Endothelial cell (in vitro differentiated cells): Measurements from ENCODE around the gene CRYBG1. TPM values are rescaled to one million over a fixed set of nuclear protein-coding genes. Genes with fewer than 3 reads are reported as not detected.
A peak's percentile ranks its signal among the peaks of the same experiment; 100 is the strongest.

Experiments used
- DNase-seq: peaks from one replicate; pipeline ENCODE4 v3.0.0; 2021; ENCODE audit warnings: low spot score
- H3K27ac Mint-ChIP-seq: one replicate; pipeline ENCODE4 v1.8.0; 2021; ENCODE audit warnings: mixed read lengths, inconsistent platforms; ENCODE audit not compliant: unreplicated experiment
- H3K27me3 Mint-ChIP-seq: one replicate; pipeline ENCODE4 v1.8.0; 2021; ENCODE audit warnings: mild to moderate bottlenecking, moderate library complexity, mixed read lengths, inconsistent platforms; ENCODE audit not compliant: unreplicated experiment
- H3K36me3 Mint-ChIP-seq: one replicate; pipeline ENCODE4 v1.8.0; 2021; ENCODE audit warnings: mild to moderate bottlenecking, low read depth, mixed read lengths, inconsistent platforms; ENCODE audit not compliant: unreplicated experiment
- H3K4me1 Mint-ChIP-seq: one replicate; pipeline ENCODE4 v1.8.0; 2021; ENCODE audit warnings: mild to moderate bottlenecking, mixed read lengths, inconsistent platforms; ENCODE audit not compliant: unreplicated experiment
- H3K4me3 Mint-ChIP-seq: one replicate; pipeline ENCODE4 v1.8.0; 2021; ENCODE audit warnings: mild to moderate bottlenecking, mixed read lengths, inconsistent platforms; ENCODE audit not compliant: unreplicated experiment
- H3K9me3 Mint-ChIP-seq: one replicate; pipeline ENCODE4 v1.8.0; 2021; ENCODE audit warnings: mixed read lengths, inconsistent platforms; ENCODE audit not compliant: unreplicated experiment
- total RNA-seq: library from RNA; stranded (reverse); fragmentation: NEBNext Ultra II Directional; extraction: Animal tissue kit (Norgen Biotek cat#: 25700); gene quantifications from one replicate; pipeline ENCODE4 v1.2.1, GENCODE V29; 2021; ENCODE audit not compliant: unreplicated experiment
- TF ChIP-seq, protein P1 (sequence below): fragments of 200-600 bp; sonication (generic); IDR thresholded peaks from one replicate; pipeline ENCODE4 v1.5.0; 2021; ENCODE audit warnings: antibody characterized with exemption; ENCODE audit not compliant: unreplicated experiment

The CRYBG1 gene
- total RNA-seq, 1 donor from 2014 or later = 0.08 TPM

DNA sequence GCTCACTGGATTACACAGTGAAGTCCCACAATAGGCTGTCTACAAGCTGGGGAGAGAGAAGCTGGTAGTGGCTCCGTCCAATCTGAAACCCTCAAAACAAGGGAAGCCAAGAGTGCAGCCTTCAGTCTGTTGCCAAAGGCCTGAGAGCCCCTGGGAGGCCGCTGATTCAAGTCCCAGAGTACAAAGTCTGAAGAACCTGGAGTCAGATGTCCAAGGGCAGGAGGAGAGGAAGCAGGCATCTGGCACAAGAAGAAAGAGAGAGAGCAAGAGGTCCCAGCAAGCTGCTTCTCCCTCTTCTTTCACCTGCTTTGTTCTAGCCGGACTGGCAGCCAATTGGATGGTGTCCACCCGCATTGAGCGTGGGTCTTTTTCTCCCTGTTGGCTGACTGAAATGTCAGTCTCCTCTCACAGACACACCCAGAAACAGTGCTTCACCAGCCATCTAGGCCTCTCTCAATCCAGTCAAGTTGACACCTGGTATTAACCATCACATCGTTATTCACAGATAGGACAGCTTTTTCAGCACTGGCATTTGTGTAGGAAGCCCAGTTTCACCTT is 51.2 kb downstream of the CRYBG1 start:
- TF ChIP-seq, protein P1, sequence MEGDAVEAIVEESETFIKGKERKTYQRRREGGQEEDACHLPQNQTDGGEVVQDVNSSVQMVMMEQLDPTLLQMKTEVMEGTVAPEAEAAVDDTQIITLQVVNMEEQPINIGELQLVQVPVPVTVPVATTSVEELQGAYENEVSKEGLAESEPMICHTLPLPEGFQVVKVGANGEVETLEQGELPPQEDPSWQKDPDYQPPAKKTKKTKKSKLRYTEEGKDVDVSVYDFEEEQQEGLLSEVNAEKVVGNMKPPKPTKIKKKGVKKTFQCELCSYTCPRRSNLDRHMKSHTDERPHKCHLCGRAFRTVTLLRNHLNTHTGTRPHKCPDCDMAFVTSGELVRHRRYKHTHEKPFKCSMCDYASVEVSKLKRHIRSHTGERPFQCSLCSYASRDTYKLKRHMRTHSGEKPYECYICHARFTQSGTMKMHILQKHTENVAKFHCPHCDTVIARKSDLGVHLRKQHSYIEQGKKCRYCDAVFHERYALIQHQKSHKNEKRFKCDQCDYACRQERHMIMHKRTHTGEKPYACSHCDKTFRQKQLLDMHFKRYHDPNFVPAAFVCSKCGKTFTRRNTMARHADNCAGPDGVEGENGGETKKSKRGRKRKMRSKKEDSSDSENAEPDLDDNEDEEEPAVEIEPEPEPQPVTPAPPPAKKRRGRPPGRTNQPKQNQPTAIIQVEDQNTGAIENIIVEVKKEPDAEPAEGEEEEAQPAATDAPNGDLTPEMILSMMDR = no peak
- Mint-ChIP-seq H3K27ac (no peak overlapping the region), H3K36me3 (no peaks in the 10 kb centered on the region), H3K9me3 (no peaks in the 10 kb centered on the region), H3K4me1 (no peaks in the 10 kb centered on the region), H3K27me3 (peaks cover 5% of the 10 kb centered on the region), H3K4me3 (no peak overlapping the region)
- no peak for DNase-seq

DNA sequence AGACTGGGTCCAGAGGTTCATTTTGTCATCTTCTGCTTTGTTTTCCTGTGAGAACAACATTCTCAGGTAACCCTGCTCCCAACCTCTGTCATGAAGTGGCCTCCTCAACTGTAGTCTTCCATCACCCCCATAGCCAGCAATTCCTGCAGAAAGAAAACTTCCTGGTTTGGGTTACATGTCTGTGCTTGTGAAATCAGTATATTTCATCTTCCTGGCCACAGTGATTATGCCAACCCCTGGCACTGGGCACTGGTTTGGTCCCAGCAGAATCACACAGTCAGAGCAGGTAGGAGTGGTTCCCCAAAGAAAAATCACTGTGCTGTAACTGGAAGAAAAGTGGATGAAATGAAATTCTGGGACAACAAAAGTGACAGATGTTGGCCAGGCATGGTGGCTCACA is 52.5 kb downstream of the CRYBG1 start:
- no peak for DNase-seq
- H3K4me1 Mint-ChIP-seq = no peaks in the 10 kb centered on the region
- peaks cover 5% of the 10 kb centered on the region for H3K27me3 Mint-ChIP-seq
- TF ChIP-seq, protein P1 = no peak
- no peaks in the 10 kb centered on the region for H3K36me3 Mint-ChIP-seq
- no peak overlapping the region for H3K4me3 Mint-ChIP-seq
- H3K27ac Mint-ChIP-seq = no peak overlapping the region
- H3K9me3 Mint-ChIP-seq = no peaks in the 10 kb centered on the region

DNA sequence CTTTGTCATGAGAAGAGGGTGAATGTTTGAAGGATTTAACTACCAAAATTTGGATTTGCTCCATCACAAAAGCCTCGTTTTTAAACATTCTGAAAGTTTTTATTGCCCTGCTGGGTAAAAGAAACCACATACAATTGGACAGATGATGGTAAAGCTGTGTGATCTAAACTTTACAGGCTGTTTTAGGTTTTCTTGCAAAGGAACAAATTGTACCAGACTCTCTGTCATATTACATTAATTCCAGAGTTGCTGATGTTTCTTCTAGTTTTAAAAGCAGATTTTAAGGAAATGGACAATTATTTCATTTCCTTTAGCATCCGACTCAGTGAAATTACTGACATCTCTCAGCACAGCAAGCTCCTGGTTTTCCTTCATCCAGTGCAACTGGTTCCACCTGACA is 53.2 kb downstream of the CRYBG1 start:
- Mint-ChIP-seq H3K4me3 (no peak overlapping the region), H3K4me1 (no peaks in the 10 kb centered on the region), H3K27me3 (peaks cover 5% of the 10 kb centered on the region), H3K27ac (no peak overlapping the region), H3K9me3 (no peaks in the 10 kb centered on the region), H3K36me3 (no peaks in the 10 kb centered on the region)
- no peak for DNase-seq
- TF ChIP-seq, protein P1 = no peak

DNA sequence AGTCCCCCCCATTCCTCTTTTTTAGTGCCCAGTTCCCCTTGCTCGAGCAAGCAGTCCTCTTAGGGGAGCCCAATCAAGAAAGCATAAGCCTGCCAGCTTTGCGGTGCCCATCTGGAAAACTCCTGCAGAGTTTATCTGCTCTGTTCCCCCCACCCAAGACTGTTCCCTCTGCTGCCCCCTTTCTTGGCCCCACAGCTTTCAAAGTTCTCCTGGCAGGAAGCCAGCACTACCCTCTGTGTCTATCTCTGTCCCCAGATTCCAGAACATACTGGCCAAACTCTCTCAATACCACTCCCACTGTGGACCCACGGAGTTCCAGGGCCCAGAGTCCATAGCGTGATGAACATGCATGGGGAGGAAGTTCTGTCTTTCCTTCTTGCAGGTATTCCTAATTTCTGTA is 55.4 kb downstream of the CRYBG1 start:
- H3K4me3 Mint-ChIP-seq = no peak overlapping the region
- TF ChIP-seq, protein P1 = no peak
- no peaks in the 10 kb centered on the region for H3K36me3 Mint-ChIP-seq
- H3K9me3 Mint-ChIP-seq = no peaks in the 10 kb centered on the region
- DNase-seq = no peak
- H3K27me3 Mint-ChIP-seq = no peaks in the 10 kb centered on the region
- H3K27ac Mint-ChIP-seq = no peak overlapping the region
- peaks cover 2% of the 10 kb centered on the region for H3K4me1 Mint-ChIP-seq

DNA sequence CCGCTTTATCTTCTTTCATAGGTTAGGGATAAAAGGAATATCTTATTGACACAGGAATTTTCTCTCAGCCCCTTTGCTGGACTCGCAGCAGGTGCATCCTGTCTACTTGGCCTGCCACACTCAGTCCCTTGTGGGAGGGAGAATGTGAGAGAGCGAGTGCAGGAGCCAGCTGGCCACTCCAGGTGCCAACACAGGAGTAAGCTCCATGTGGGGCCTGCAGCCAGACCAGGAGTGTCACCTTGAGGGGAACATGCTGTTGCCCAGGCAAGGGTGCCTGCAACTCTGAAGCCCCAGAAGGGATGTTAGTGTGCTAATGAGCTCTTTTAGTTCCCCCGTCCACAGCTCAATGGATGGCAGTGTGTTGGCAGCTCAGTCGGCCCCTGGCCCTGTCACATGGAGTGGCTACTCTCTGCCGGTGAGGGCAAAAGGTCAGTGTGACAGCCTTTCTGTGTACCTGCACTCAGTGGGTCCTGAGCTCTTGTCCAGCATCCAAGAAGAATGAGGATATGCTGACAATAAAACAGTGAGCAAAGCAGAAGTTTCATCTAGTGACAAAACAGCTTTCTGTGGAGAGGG is 57.1 kb downstream of the CRYBG1 start:
- H3K4me3 Mint-ChIP-seq = no peak overlapping the region
- peaks cover 4% of the 10 kb centered on the region for H3K4me1 Mint-ChIP-seq
- DNase-seq = peak; percentile 8
- no peaks in the 10 kb centered on the region for H3K36me3 Mint-ChIP-seq
- no peak overlapping the region for H3K27ac Mint-ChIP-seq
- H3K9me3 Mint-ChIP-seq = no peaks in the 10 kb centered on the region
- H3K27me3 Mint-ChIP-seq = no peaks in the 10 kb centered on the region
- TF ChIP-seq, protein P1 = no peak
